ENCODE measurements around the gene HOXC10. TPM values are rescaled to one million over a fixed set of nuclear protein-coding genes. Genes with fewer than 3 reads are reported as not detected.
A peak's percentile ranks its signal among the peaks of the same experiment; 100 is the strongest.

HOXC10 gene
- total and polyA plus RNA-seq, 2 donors (not counting 1 experiment from before 2014, with no cell fraction given): not detected

DNA sequence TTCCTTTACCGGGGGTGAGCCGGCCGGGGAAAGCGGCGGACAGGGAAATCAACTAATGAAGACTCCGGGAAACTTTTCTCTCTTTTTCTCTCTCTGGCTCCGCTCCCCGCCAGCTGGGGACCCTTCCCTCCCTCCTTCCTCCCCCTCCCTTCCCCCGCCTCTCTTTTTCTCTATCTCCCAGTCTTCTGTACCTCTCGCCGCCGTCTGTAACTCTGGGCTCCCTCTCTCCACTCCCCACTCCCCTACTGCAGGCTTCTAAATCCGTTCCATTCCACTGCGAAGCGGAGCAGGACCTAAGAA is 18.9 kb upstream of the HOXC10 start:
- no peak overlapping the region for H3K9ac ChIP-seq (ENCODE audit: low read length)
- no peak overlapping the region for H3K27ac Mint-ChIP-seq

DNA sequence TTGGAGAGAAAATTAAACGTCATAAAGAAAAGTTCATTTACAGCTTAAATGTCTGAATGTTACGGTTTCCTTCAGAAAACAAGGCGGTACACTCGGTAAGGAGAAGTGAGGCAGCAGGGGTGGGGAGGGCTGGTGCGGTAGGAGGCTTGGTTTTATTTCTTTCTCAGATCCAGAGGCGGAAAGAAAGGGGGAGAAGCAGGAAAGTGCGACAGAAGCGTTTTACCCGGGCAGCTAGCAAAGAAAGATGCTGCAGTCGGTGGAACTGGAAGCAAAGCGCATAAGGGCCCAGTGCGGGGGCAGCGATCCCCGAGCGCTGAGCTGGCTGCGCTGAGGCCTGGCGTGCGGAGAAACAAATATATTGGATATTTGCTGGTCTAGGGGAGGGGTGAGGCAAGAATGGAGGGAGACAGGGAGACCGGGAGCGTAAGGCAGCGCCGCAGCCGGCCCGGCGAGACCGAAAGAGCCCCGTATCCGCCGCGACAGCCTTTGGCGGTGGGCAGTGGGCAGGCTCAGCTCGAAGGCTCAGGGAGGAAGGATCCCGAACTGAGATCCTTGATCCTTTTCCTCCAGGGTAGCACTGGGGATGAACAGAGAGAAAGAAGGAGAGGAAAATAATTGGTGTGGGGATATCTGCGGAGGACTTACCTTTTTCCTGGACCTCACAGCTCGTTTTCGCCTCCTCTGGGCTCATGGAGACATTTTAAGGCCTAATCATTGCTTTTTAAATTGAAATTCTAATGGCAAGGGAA is 18.4 kb upstream of the HOXC10 start:
- Mint-ChIP-seq H3K4me3 (peak overlapping the region; percentile 13), H3K9me3 (ENCODE audit: insufficient read depth) (no peaks in the 10 kb centered on the region), H3K4me1 (peaks cover 20% of the 10 kb centered on the region), H3K27ac (no peak overlapping the region), H3K27me3 (peaks cover 98% of the 10 kb centered on the region)
- H3K4me1 ChIP-seq (ENCODE audit: control insufficient read depth in 2 of 2, insufficient read depth in 2 of 2, low read length in 2 of 2): peaks cover 21 to 45% of the 10 kb centered on the region in 2 donors
- peaks cover 1 to 99% (median 94%) of the 10 kb centered on the region in 4 experiments for H3K27me3 ChIP-seq (replicated peaks in 1 of 4; ENCODE audit: control extremely low read depth in 1 of 4, control insufficient read depth in 3 of 4, insufficient read depth in 4 of 4, low read length in 3 of 4)
- intact Hi-C loops (cut with micrococcal nuclease): loop anchor here (5.0 kb wide), 1 partner anchor 66 kb away; the partner anchor contains the start of gene HOXC5
- DNase-seq: peak; percentile 43
- TF ChIP-seq, protein P1, sequence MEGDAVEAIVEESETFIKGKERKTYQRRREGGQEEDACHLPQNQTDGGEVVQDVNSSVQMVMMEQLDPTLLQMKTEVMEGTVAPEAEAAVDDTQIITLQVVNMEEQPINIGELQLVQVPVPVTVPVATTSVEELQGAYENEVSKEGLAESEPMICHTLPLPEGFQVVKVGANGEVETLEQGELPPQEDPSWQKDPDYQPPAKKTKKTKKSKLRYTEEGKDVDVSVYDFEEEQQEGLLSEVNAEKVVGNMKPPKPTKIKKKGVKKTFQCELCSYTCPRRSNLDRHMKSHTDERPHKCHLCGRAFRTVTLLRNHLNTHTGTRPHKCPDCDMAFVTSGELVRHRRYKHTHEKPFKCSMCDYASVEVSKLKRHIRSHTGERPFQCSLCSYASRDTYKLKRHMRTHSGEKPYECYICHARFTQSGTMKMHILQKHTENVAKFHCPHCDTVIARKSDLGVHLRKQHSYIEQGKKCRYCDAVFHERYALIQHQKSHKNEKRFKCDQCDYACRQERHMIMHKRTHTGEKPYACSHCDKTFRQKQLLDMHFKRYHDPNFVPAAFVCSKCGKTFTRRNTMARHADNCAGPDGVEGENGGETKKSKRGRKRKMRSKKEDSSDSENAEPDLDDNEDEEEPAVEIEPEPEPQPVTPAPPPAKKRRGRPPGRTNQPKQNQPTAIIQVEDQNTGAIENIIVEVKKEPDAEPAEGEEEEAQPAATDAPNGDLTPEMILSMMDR (IDR thresholded peaks at IDR 0.05): no peak
- peak; percentile 10 for TF ChIP-seq EZH2 (IDR thresholded peaks at IDR 0.05; ENCODE audit: borderline replicate concordance, insufficient read depth, low read depth, low read length, poor library complexity, severe bottlenecking)
- POLR2A ChIA-PET: no interaction called here
- no peak overlapping the region for H3K9ac ChIP-seq (ENCODE audit: low read length)
- 13% methylated on average over 34 of the region's 36 CpGs for WGBS (ENCODE audit: insufficient coverage)
- no peaks in the 10 kb centered on the region for H4K20me1 ChIP-seq (ENCODE audit: control insufficient read depth, insufficient read depth, low read length, poor library complexity, severe bottlenecking)
- no peaks in the 10 kb centered on the region for H3K36me3 ChIP-seq (replicated peaks in 1 of 2; ENCODE audit: control extremely low read depth in 1 of 2, control insufficient read depth in 1 of 2, extremely low read depth in 1 of 2, insufficient read depth in 2 of 2, low read length in 1 of 2)
- H3K9me3 ChIP-seq (ENCODE audit: control extremely low read depth in 1 of 3, control insufficient read depth in 2 of 3, insufficient read depth in 1 of 3, low read length in 2 of 3): peaks cover 1 to 58% (median 3%) of the 10 kb centered on the region in 3 donors
- no peak overlapping the region for H2AFZ ChIP-seq (ENCODE audit: insufficient read depth, low read depth, low read length, poor library complexity, severe bottlenecking)
- H3K27ac ChIP-seq (ENCODE audit: low read length in 2 of 2): no peak overlapping the region
- H3K4me2 ChIP-seq (replicated peaks; ENCODE audit: low read depth, low read length, poor library complexity, severe bottlenecking): peak overlapping the region; percentile 39
- H3K79me2 ChIP-seq (ENCODE audit: control insufficient read depth, insufficient read depth, low read length): no peaks in the 10 kb centered on the region
- ATAC-seq (ENCODE audit: low read depth): no peak
- CTCF ChIA-PET: no interaction called here
- H3K4me3 ChIP-seq (ENCODE audit: control extremely low read depth in 1 of 5, extremely low read depth in 1 of 5, insufficient read depth in 1 of 5, low read depth in 2 of 5, low read length in 4 of 5): no peak overlapping the region

More for the DNA sequence above, 18.9 kb upstream of the HOXC10 start:
- CTCF ChIA-PET: no interaction called here
- ATAC-seq (ENCODE audit: low read depth) (no peak), DNase-seq (no peak)
- Histone ChIP-seq H3K4me3 (ENCODE audit: control extremely low read depth in 1 of 5, extremely low read depth in 1 of 5, insufficient read depth in 1 of 5, low read depth in 2 of 5, low read length in 4 of 5) (no peak overlapping the region), H3K4me2 (replicated peaks; ENCODE audit: low read depth, low read length, poor library complexity, severe bottlenecking) (peak overlapping the region; percentile 39), H3K9me3 (ENCODE audit: control extremely low read depth in 1 of 3, control insufficient read depth in 2 of 3, insufficient read depth in 1 of 3, low read length in 2 of 3) (peaks cover 1 to 61% (median 3%) of the 10 kb centered on the region in 3 donors), H3K4me1 (ENCODE audit: control insufficient read depth in 2 of 2, insufficient read depth in 2 of 2, low read length in 2 of 2) (peaks cover 23 to 50% of the 10 kb centered on the region in 2 donors), H4K20me1 (ENCODE audit: control insufficient read depth, insufficient read depth, low read length, poor library complexity, severe bottlenecking) (no peaks in the 10 kb centered on the region), H3K36me3 (replicated peaks in 1 of 2; ENCODE audit: control extremely low read depth in 1 of 2, control insufficient read depth in 1 of 2, extremely low read depth in 1 of 2, insufficient read depth in 2 of 2, low read length in 1 of 2) (no peaks in the 10 kb centered on the region), H3K27me3 (replicated peaks in 1 of 4; ENCODE audit: control extremely low read depth in 1 of 4, control insufficient read depth in 3 of 4, insufficient read depth in 4 of 4, low read length in 3 of 4) (peaks cover 1 to 99% (median 92%) of the 10 kb centered on the region in 4 experiments), H2AFZ (ENCODE audit: insufficient read depth, low read depth, low read length, poor library complexity, severe bottlenecking) (no peak overlapping the region), H3K79me2 (ENCODE audit: control insufficient read depth, insufficient read depth, low read length) (no peaks in the 10 kb centered on the region), H3K27ac (ENCODE audit: low read length in 2 of 2) (no peak overlapping the region)
- 9% methylated on average over 9 of the region's 15 CpGs for WGBS (ENCODE audit: insufficient coverage)
- POLR2A ChIA-PET: no interaction called here
- intact Hi-C loops (cut with micrococcal nuclease): loop anchor here (5.0 kb wide), 1 partner anchor 66 kb away; the partner anchor contains the start of gene HOXC5
- no peaks in the 10 kb centered on the region for H3K9me3 Mint-ChIP-seq (ENCODE audit: insufficient read depth)
- H3K4me1 Mint-ChIP-seq: peaks cover 20% of the 10 kb centered on the region
- H3K27me3 Mint-ChIP-seq: peaks cover 93% of the 10 kb centered on the region
- TF ChIP-seq, protein P1 (IDR thresholded peaks at IDR 0.05): no peak
- no peak for TF ChIP-seq EZH2 (IDR thresholded peaks at IDR 0.05; ENCODE audit: borderline replicate concordance, insufficient read depth, low read depth, low read length, poor library complexity, severe bottlenecking)
- no peak overlapping the region for H3K4me3 Mint-ChIP-seq
